PFSK-1 (cell line): ENCODE measurements around the gene HK1.

Experiments
- FOXP2 ChIP-seq: optimal IDR thresholded peaks from 2 replicates; pipeline ENCODE3; 2011; ENCODE audit warnings: borderline replicate concordance, control low read depth, inconsistent platforms; ENCODE audit not compliant: insufficient read depth; ENCODE audit errors: extremely low read length, extremely low read depth
- POLR2AphosphoS5 ChIP-seq: IDR thresholded peaks from 2 replicates; pipeline ENCODE4 v1.6.1; 2012; ENCODE audit warnings: low read depth, mild to moderate bottlenecking, control low read depth, low read length, moderate library complexity
- SIN3A ChIP-seq: IDR thresholded peaks from 2 replicates; pipeline ENCODE4 v1.6.1; 2012; ENCODE audit warnings: mild to moderate bottlenecking, low read length, moderate library complexity, borderline replicate concordance; ENCODE audit not compliant: insufficient read depth
- TAF1 ChIP-seq: IDR thresholded peaks from 2 replicates; pipeline ENCODE4 v1.6.1; 2012; ENCODE audit warnings: low read length, control low read depth, borderline replicate concordance; ENCODE audit not compliant: insufficient read depth
- TF ChIP-seq, protein P1 (sequence below), 2 experiments: IDR thresholded peaks; 2 replicates each; pipeline versions ENCODE4 v1.6.1 to v1.8.0; 2011 to 2012; ENCODE audit warnings: low read depth in 2 of 2, low read length in 2 of 2, control low read depth in 1 of 2, inconsistent platforms in 1 of 2, mild to moderate bottlenecking in 1 of 2, moderate library complexity in 1 of 2; ENCODE audit not compliant: insufficient read depth in 1 of 2

Gene HK1

DNA sequence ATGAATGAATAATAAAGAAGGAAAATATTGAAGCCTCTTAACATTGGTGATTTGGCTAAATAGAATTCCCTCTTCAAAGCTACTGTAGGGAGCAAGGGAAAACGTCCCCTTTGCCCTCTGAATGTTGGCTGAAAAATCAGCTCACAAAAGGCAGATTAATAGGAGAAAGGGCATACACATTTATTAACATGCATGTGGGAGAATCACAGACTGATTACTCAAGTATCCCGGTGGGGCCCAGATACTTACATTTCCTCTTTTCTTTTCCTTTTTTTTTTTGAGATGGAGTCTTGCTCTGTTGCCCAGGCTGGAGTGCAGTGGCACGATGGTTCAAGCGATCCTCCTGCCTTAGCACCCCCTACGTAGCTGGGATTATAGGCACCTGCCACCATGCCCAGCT is 68.5 kb downstream of the HK1 start:
- TF ChIP-seq POLR2AphosphoS5 (no peak), FOXP2 (no peak), SIN3A (no peak), TAF1 (no peak)
- TF ChIP-seq, protein P1, sequence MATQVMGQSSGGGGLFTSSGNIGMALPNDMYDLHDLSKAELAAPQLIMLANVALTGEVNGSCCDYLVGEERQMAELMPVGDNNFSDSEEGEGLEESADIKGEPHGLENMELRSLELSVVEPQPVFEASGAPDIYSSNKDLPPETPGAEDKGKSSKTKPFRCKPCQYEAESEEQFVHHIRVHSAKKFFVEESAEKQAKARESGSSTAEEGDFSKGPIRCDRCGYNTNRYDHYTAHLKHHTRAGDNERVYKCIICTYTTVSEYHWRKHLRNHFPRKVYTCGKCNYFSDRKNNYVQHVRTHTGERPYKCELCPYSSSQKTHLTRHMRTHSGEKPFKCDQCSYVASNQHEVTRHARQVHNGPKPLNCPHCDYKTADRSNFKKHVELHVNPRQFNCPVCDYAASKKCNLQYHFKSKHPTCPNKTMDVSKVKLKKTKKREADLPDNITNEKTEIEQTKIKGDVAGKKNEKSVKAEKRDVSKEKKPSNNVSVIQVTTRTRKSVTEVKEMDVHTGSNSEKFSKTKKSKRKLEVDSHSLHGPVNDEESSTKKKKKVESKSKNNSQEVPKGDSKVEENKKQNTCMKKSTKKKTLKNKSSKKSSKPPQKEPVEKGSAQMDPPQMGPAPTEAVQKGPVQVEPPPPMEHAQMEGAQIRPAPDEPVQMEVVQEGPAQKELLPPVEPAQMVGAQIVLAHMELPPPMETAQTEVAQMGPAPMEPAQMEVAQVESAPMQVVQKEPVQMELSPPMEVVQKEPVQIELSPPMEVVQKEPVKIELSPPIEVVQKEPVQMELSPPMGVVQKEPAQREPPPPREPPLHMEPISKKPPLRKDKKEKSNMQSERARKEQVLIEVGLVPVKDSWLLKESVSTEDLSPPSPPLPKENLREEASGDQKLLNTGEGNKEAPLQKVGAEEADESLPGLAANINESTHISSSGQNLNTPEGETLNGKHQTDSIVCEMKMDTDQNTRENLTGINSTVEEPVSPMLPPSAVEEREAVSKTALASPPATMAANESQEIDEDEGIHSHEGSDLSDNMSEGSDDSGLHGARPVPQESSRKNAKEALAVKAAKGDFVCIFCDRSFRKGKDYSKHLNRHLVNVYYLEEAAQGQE (IDR thresholded peaks at IDR 0.05; ENCODE audit: insufficient read depth in 1 of 2, low read depth in 2 of 2, low read length in 2 of 2), result no peak

GRCh38 chr10:69348816-69349541 is 70.7 kb downstream of the HK1 start:
- TF ChIP-seq, protein P1 (IDR thresholded peaks at IDR 0.05; ENCODE audit: insufficient read depth in 1 of 2, low read depth in 2 of 2, low read length in 2 of 2), result no peak; a peak in 1 of 4 replicates
- no peak for TF ChIP-seq SIN3A
- no peak for TF ChIP-seq TAF1
- TF ChIP-seq FOXP2, result no peak
- no peak for TF ChIP-seq POLR2AphosphoS5

- no peak for TF ChIP-seq SIN3A
- TF ChIP-seq, protein P1 (IDR thresholded peaks at IDR 0.05; ENCODE audit: insufficient read depth in 1 of 2, low read depth in 2 of 2, low read length in 2 of 2), result no peak
- TF ChIP-seq TAF1, result no peak
- no peak for TF ChIP-seq POLR2AphosphoS5
- no peak for TF ChIP-seq FOXP2
Observed at GRCh38 chr10:69349542-69349888, 71.2 kb downstream of the HK1 start.

- TF ChIP-seq POLR2AphosphoS5, result no peak
- no peak for TF ChIP-seq FOXP2
- TF ChIP-seq, protein P1 (IDR thresholded peaks at IDR 0.05; ENCODE audit: insufficient read depth in 1 of 2, low read depth in 2 of 2, low read length in 2 of 2), result no peak
- no peak for TF ChIP-seq SIN3A
- no peak for TF ChIP-seq TAF1
Observed at GRCh38 chr10:69351589-69351988, 73.3 kb downstream of the HK1 start.
